ENCODE measurements around the gene KRT33B. TPM values are rescaled to one million over a fixed set of nuclear protein-coding genes. Genes with fewer than 3 reads are reported as not detected.
"Not testable (repeated sequence)": the region's sequence is repeated elsewhere in the genome, so short reads cannot be mapped to it uniquely, and the experiment has no call there.

The KRT33B gene
- total RNA-seq, 3 donors from 2014 or later = not detected

DNA sequence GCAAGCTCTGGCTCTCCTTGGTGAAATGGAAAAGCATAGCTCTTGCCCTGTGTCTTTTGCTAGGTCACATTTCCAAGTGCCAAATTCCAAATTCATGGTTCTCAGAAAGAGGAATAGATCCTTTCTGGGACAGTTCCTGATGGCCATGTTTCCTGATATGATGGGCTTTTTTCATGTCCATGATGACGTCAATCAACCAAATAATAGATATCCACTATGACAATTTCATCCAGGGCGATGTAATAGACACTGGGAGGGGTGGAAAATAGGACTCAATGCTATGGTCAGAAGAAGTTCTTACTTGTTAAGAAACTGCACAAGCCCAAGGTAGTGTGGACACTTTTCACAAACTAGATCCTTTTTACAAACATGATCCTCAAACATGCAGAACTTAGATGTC, 18.4 kb downstream of the KRT33B start:
- Histone ChIP-seq H3K36me3 (ENCODE audit: low read depth) (no peaks in the 10 kb centered on the region), H3K4me1 (ENCODE audit: low read depth) (no peaks in the 10 kb centered on the region), H3K4me3 (no peak overlapping the region), H3K9me3 (no peaks in the 10 kb centered on the region)
- TF ChIP-seq, protein P1, sequence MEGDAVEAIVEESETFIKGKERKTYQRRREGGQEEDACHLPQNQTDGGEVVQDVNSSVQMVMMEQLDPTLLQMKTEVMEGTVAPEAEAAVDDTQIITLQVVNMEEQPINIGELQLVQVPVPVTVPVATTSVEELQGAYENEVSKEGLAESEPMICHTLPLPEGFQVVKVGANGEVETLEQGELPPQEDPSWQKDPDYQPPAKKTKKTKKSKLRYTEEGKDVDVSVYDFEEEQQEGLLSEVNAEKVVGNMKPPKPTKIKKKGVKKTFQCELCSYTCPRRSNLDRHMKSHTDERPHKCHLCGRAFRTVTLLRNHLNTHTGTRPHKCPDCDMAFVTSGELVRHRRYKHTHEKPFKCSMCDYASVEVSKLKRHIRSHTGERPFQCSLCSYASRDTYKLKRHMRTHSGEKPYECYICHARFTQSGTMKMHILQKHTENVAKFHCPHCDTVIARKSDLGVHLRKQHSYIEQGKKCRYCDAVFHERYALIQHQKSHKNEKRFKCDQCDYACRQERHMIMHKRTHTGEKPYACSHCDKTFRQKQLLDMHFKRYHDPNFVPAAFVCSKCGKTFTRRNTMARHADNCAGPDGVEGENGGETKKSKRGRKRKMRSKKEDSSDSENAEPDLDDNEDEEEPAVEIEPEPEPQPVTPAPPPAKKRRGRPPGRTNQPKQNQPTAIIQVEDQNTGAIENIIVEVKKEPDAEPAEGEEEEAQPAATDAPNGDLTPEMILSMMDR (IDR thresholded peaks at IDR 0.05) = no peak
- DNase-seq (no peak), ATAC-seq (no peak)
- intact Hi-C loops (cut with DNase I, micrococcal nuclease) = no loop called here

DNA sequence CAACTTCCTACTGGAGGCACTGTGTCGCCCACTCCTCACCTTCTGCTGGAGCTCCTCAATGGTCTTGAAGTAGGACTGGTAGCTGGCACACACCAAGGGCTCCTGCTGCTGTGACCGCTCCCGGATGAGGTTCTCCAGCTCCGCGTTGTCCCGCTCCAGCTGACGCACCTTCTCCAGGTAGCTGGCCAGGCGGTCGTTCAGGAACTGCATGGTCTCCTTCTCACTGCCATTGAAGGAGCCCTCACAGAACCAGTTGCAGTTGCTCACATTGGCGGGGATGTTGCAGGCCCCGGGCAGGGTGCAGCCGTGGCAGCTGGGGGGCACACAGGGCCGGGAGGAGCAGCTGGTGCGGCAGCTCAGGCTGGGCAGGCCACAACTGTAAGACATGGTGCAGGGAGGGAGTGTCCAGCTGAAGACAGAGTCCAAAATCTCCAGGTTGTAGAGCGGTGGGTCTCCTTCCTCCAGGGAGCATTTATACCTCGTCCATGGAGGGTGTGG, 19.2 kb downstream of the KRT33B start, which contains the start of gene KRT33A:
KRT33A (minus strand) TSS at position 448 of the 498 bp plus-strand sequence; CDS start at position 387, 61 bp downstream.
- DNase-seq; H3K9me3 ChIP-seq; H3K4me1 ChIP-seq (ENCODE audit: low read depth); H3K4me3 ChIP-seq; H3K36me3 ChIP-seq (ENCODE audit: low read depth); intact Hi-C loops (cut with DNase I, micrococcal nuclease); ATAC-seq: not testable (repeated sequence)

DNA sequence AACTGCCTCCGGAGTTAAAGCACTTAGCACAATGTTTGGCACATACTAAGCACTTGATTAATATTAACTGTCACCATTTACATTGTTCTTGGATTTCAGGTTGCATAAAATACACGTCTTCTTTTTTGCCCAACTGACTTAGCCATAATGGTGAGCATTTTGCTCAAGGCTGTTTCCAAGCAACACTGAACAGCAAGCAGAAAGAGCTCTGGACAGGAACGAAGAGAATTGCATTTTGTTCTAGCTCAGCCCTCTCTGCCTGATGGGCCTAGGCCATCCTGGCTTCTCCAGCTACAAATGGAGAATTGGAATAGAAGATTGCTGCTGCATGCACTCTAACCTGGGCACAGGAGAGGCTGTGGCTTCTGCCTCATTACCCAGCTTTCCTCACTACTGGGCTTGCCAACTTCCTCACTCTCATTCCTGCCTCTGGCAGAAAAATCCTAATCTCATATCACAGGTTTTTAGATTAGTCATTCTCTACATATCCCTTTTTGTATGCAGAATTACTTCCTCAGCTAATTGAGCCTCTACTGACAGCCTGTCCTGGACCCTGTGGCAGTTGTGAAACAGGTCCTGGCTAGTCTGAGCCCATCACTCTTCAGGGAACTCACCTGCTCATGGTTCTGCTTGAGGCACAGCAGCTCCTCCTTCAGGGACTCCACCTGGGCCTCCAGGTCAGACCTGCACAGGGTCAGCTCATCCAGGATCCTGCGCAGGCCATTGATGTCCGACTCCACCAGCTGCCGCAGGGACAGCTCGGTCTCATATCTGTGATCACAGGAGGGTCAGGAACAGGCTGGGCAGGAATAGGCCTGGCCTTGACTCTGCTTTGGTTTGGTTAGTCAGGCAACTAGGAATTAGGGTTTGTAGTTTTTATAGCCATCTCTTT, 21.5 kb downstream of the KRT33B start:
- intact Hi-C loops (cut with DNase I, micrococcal nuclease) = no loop called here
- Histone ChIP-seq H3K36me3 (ENCODE audit: low read depth) (no peaks in the 10 kb centered on the region), H3K4me3 (no peak overlapping the region), H3K4me1 (ENCODE audit: low read depth) (no peaks in the 10 kb centered on the region), H3K9me3 (no peaks in the 10 kb centered on the region)
- DNase-seq = no peak
- TF ChIP-seq, protein P1 (IDR thresholded peaks at IDR 0.05) = no peak
- ATAC-seq = no peak

DNA sequence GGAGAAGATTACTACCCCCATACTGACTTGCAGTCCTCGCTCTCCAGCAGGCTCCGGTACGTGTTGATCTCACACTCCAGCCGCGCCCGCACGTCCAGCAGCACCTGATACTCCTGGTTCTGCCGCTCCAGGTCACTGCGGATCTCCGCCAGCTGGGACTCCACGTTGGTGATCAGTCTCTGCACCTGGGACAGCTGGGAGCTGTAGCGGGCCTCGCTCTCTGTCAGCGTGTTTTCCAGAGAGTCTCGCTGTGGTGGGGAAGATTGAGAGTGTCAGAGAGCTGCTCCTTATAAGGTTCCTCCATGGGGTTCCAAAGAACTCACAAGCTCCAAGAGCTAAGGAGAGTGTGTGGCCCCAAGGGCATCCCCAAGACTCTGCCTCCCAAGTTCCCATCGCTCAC, 23.2 kb downstream of the KRT33B start:
- DNase-seq; intact Hi-C loops (cut with DNase I, micrococcal nuclease); H3K36me3 ChIP-seq (ENCODE audit: low read depth): not testable (repeated sequence)

DNA sequence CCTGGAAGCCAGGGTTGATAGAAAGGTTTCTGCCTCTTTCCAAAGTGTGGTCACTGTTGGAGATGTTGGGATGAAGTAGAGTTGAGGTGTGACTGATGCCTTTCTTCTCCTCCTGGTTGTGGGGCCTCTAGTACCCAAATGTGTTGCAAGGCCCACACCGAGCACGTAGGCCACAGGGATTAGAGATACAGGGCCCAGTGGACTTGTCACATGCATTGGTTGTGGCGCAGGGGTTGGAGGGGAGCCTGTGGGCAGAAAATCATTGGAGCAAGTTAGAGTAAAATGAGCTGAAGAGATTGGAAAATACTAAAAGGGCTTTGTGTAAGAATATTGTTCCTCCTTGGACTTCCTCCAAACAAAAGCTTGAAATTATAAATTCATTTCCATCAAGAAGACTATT, 23.6 kb downstream of the KRT33B start:
- H3K9me3 ChIP-seq = no peaks in the 10 kb centered on the region
- intact Hi-C loops (cut with DNase I, micrococcal nuclease) = no loop called here
- H3K4me3 ChIP-seq = no peak overlapping the region
- DNase-seq = no peak
- ATAC-seq = no peak
- H3K4me1 ChIP-seq (ENCODE audit: low read depth) = no peaks in the 10 kb centered on the region
- no peaks in the 10 kb centered on the region for H3K36me3 ChIP-seq (ENCODE audit: low read depth)
- TF ChIP-seq, protein P1 (IDR thresholded peaks at IDR 0.05) = no peak

More for the DNA sequence above, 23.2 kb downstream of the KRT33B start:
- not testable (repeated sequence) for ATAC-seq; H3K4me3 ChIP-seq; H3K9me3 ChIP-seq; H3K4me1 ChIP-seq (ENCODE audit: low read depth)

DNA sequence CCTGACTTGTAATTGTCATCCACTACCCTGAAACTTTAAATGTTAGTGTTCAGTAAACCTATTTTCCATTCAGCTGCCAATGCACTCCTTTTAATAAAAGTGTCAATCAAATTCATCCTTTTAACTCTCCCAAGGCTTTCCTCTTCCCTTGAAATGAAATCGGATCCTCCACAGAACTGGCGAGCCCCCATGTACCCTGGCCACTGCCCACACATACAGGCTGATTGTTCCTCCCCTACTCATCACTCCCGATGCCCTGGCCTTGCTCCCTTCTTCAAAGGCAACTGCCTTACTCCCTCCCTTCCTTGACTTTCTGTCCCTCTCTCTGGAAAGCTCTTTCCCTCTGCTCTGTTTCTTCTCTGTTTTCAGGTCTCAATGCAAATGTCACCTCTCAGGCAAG, 26.6 kb downstream of the KRT33B start:
- TF ChIP-seq, protein P1 (IDR thresholded peaks at IDR 0.05) = no peak
- DNase-seq (no peak), ATAC-seq (no peak)
- no peaks in the 10 kb centered on the region for H3K9me3 ChIP-seq
- H3K4me3 ChIP-seq = no peak overlapping the region
- intact Hi-C loops (cut with DNase I, micrococcal nuclease) = no loop called here
- no peaks in the 10 kb centered on the region for H3K4me1 ChIP-seq (ENCODE audit: low read depth)
- no peaks in the 10 kb centered on the region for H3K36me3 ChIP-seq (ENCODE audit: low read depth)
